ENCODE measurements around the gene SAMD5.

- TF ChIP-seq CTCF (IDR thresholded peaks at IDR 0.05 in 2 of 3, conservative IDR thresholded peaks at IDR 0.05 in 1 of 3; ENCODE audit: borderline replicate concordance in 1 of 3, insufficient read depth in 1 of 3, low read depth in 2 of 3, low read length in 2 of 3) (no peak), ELF1 (IDR thresholded peaks at IDR 0.05; ENCODE audit: borderline replicate concordance, low read depth) (no peak)
These were observed 43.5 kb downstream of the SAMD5 start for GRCh38 chr6:147551976-147552375.
